ENCODE results near the gene GRB14. TPM values are rescaled to one million over a fixed set of nuclear protein-coding genes. Genes with fewer than 3 reads are reported as not detected.

Gene GRB14
- total and polyA plus RNA-seq, 10 of the 15 experiments (the other 5 are each of a cell fraction or from before 2014, with no cell fraction given): not detected

DNA sequence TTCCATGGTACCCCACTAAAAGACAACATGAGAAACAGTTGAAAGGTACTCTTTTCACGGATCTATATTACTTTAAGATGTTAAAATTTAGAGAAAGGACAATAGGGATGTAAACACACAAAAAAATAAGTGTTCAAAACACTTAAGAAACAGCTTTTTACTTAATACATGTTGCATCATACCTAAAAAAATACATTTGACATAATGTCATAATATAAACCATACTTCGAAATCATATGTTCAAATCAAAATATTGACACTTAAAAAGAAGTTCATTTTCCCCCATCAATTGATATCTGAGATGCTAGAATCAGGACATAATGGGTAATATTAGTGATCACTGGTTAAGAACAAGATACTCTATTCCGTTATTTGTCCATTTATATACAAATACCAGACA lies 124.9 kb downstream of the GRB14 start:
- Histone ChIP-seq H3K27me3 (replicated peaks in 1 of 2; ENCODE audit: control insufficient read depth in 2 of 2, insufficient read depth in 2 of 2, low read length in 1 of 2) (no peaks in the 10 kb centered on the region), H3K4me1 (ENCODE audit: control insufficient read depth, insufficient read depth, low read length) (no peaks in the 10 kb centered on the region), H3K27ac (ENCODE audit: control insufficient read depth, insufficient read depth) (no peak overlapping the region), H2AFZ (ENCODE audit: control insufficient read depth, low read depth, low read length) (no peak overlapping the region), H3K79me2 (ENCODE audit: control insufficient read depth, insufficient read depth, low read length) (no peaks in the 10 kb centered on the region), H3K9me3 (replicated peaks; ENCODE audit: control insufficient read depth, insufficient read depth, low read length) (no peaks in the 10 kb centered on the region), H3K36me3 (ENCODE audit: control insufficient read depth in 2 of 2, insufficient read depth in 2 of 2, low read length in 1 of 2) (no peaks in the 10 kb centered on the region), H3K9ac (ENCODE audit: control insufficient read depth, insufficient read depth, low read length) (no peak overlapping the region), H3K4me3 (no peak overlapping the region), H4K20me1 (ENCODE audit: control insufficient read depth, insufficient read depth) (no peaks in the 10 kb centered on the region), H3K4me2 (ENCODE audit: control insufficient read depth, insufficient read depth) (no peak overlapping the region)
- ChIA-PET POLR2A (no interaction called here), SMC1A (ENCODE audit: uncharacterized antibody, unreplicated experiment) (no interaction called here), CTCF (no interaction called here), RAD21 (ENCODE audit: unreplicated experiment) (no interaction called here)
- no TSS peak for BruUV-seq (replicated peaks)
- intact Hi-C loops (cut with micrococcal nuclease; ENCODE audit: unreplicated experiment) (no loop called here), in situ Hi-C loops (cut with MboI) (no loop called here)
- FAIRE-seq: no peak
- TF ChIP-seq HDGF (IDR thresholded peaks at IDR 0.05): no peak
- no peak for TF ChIP-seq SMARCA5 (IDR thresholded peaks at IDR 0.05)
- TF ChIP-seq ZSCAN29 (IDR thresholded peaks at IDR 0.05): no peak
- TF ChIP-seq MEF2A (IDR thresholded peaks at IDR 0.05; ENCODE audit: insufficient read depth, low read depth, low read length): no peak
- TF ChIP-seq DPF2 (IDR thresholded peaks at IDR 0.05): no peak
- TF ChIP-seq PAX5 (IDR thresholded peaks at IDR 0.05; ENCODE audit: borderline replicate concordance, low read depth, low read length): no peak
- no peak for TF ChIP-seq SP1 (IDR thresholded peaks at IDR 0.05; ENCODE audit: low read depth, low read length)
- no peak for TF ChIP-seq RELA (IDR thresholded peaks at IDR 0.05; ENCODE audit: borderline replicate concordance, partially characterized antibody)
- TF ChIP-seq, protein P1, sequence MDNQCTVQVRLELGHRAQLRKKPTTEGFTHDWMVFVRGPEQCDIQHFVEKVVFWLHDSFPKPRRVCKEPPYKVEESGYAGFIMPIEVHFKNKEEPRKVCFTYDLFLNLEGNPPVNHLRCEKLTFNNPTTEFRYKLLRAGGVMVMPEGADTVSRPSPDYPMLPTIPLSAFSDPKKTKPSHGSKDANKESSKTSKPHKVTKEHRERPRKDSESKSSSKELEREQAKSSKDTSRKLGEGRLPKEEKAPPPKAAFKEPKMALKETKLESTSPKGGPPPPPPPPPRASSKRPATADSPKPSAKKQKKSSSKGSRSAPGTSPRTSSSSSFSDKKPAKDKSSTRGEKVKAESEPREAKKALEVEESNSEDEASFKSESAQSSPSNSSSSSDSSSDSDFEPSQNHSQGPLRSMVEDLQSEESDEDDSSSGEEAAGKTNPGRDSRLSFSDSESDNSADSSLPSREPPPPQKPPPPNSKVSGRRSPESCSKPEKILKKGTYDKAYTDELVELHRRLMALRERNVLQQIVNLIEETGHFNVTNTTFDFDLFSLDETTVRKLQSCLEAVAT (IDR thresholded peaks at IDR 0.05): no peak
- TF ChIP-seq PML (IDR thresholded peaks at IDR 0.05; ENCODE audit: low read length): no peak
- WGBS (ENCODE audit: insufficient coverage, insufficient replicate concordance, low lambda C conversion rate, missing lambda C conversion rate): 0% methylated on average over 3 of the region's 3 CpGs
- DNase-seq (ENCODE audit: low read depth, low spot score): no peak
- no peak for ATAC-seq

Measured in GM12878 (cell line).